HUES6 (cell line): Measurements from ENCODE around the gene CDK4.

ENCODE experiments used
- H3K27ac ChIP-seq: 2 replicates; pipeline ENCODE4 v1.7.0; 2013; ENCODE audit warnings: low read depth, mild to moderate bottlenecking, low read length, inconsistent platforms
- H3K27me3 ChIP-seq: 2 replicates; pipeline ENCODE4 v1.6.1; 2013; ENCODE audit warnings: low read length; ENCODE audit not compliant: control insufficient read depth, insufficient read depth
- H3K36me3 ChIP-seq: 2 replicates; pipeline ENCODE4 v1.6.1; 2013; ENCODE audit warnings: low read length; ENCODE audit not compliant: control insufficient read depth, insufficient read depth
- H3K4me1 ChIP-seq: 2 replicates; pipeline ENCODE4 v1.6.1; 2013; ENCODE audit warnings: low read length; ENCODE audit not compliant: control insufficient read depth, insufficient read depth
- H3K4me3 ChIP-seq: 2 replicates; pipeline ENCODE4 v1.5.1; 2013; ENCODE audit warnings: low read depth, low read length
- H3K9ac ChIP-seq: one replicate; pipeline ENCODE4 v1.6.1; 2013; ENCODE audit warnings: mild to moderate bottlenecking, low read length
- H3K9me3 ChIP-seq: 2 replicates; pipeline ENCODE4 v1.6.1; 2013; ENCODE audit warnings: low read depth, low read length; ENCODE audit not compliant: control insufficient read depth, insufficient read depth

Gene CDK4

DNA sequence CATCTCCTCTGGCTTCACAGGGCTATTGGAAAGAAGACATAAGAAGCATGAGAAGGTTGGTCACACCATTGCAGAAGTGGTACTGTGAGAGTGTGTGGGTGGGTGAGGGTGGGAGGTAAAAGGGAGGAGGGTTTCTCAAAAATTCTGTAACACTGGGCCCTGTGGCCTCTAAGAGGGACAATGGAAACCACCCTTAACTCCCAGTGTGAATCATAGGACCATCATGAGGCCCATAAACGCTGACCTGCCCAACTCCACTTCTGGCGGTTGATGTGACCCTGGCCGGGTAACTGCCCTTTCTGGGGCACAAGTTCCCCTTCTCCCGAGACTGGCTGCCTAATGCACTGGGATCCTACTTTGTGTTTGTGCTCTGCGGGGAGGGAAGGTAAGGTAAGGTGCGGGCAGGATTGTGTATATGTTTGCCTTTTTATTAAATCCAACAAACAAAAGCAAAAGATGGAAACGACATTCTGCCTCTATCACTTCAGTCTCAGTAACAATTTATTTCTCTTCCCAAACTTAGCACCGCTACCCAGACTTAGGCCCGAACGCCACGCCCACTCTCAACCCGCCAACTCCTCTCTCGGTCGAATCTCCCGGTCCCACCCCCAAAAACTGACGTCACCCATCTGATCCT, 19.2 kb upstream of the CDK4 start:
- peaks cover 13% of the 10 kb centered on the region for H3K27me3 ChIP-seq
- peak overlapping the region; percentile 91 for H3K27ac ChIP-seq
- peak overlapping the region; percentile 97 for H3K9ac ChIP-seq

DNA sequence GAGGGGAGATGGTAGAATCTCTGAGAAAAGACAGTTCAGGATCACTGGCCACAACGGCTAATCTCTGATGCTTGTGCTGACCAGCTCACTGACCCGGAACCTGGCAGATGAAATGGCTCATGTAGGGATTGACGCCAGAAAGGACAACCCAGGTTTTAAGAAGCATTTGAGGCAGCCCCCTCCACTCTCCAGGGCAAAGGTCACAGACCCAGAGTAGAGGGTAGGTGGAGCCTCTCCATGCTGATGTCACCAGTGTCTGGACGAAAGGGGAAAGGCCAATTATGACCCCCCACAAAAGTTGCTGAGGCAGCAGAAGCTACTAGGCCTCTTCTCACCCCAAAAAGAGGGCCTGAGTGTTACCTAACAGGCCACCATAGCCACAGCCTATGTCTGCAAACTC, 18.6 kb upstream of the CDK4 start:
- peaks cover 28% of the 10 kb centered on the region for H3K36me3 ChIP-seq
- no peak overlapping the region for H3K27ac ChIP-seq
- H3K4me1 ChIP-seq = peaks cover 17% of the 10 kb centered on the region
- H3K4me3 ChIP-seq = 0 out of 2 replicates have a peak overlapping the region, but pooled peaks have one; percentile 79
- H3K27me3 ChIP-seq = peaks cover 19% of the 10 kb centered on the region
- H3K9me3 ChIP-seq = no peaks in the 10 kb centered on the region
- no peak overlapping the region for H3K9ac ChIP-seq

More for the DNA sequence above, 19.2 kb upstream of the CDK4 start:
- Histone ChIP-seq H3K36me3 (peaks cover 28% of the 10 kb centered on the region), H3K4me3 (peak overlapping the region; percentile 79), H3K9me3 (no peaks in the 10 kb centered on the region), H3K4me1 (peaks cover 12% of the 10 kb centered on the region)

DNA sequence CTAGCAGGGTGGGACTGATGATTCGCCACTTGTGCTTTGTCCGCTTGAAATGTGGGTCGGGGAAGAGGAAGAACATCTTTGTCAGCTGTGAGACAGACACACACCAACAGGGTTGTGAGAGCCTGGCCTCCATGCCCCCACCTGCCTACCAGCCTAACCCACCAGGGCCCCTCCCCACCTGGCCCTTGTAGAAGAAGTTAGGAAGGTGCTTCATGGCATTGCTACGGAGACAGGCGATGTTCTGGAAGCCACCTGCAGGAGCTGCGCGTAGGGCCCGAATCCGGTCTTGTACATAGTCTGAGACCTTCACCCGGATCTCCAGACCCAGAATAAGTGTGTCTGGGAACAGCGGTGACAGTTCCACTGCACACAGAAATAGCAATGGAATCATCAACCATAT, 17.5 kb upstream of the CDK4 start:
- Histone ChIP-seq H3K4me1 (peaks cover 20% of the 10 kb centered on the region), H3K9ac (no peak overlapping the region)

GRCh38 chr12:57767876-57768275, 15.8 kb upstream of the CDK4 start:
- no peak overlapping the region for H3K4me3 ChIP-seq
- no peaks in the 10 kb centered on the region for H3K9me3 ChIP-seq
- H3K9ac ChIP-seq = no peak overlapping the region
- no peak overlapping the region for H3K27ac ChIP-seq
- H3K27me3 ChIP-seq = peaks cover 48% of the 10 kb centered on the region
- H3K36me3 ChIP-seq = peaks cover 28% of the 10 kb centered on the region
- H3K4me1 ChIP-seq = peaks cover 23% of the 10 kb centered on the region

More for the DNA sequence above, 17.5 kb upstream of the CDK4 start:
- Histone ChIP-seq H3K27ac (no peak overlapping the region), H3K4me3 (no peak overlapping the region), H3K27me3 (peaks cover 30% of the 10 kb centered on the region), H3K9me3 (no peaks in the 10 kb centered on the region), H3K36me3 (peaks cover 28% of the 10 kb centered on the region)

GRCh38 chr12:57767305-57767698, 15.2 kb upstream of the CDK4 start:
- Histone ChIP-seq H3K4me1 (peaks cover 23% of the 10 kb centered on the region), H3K36me3 (peaks cover 28% of the 10 kb centered on the region), H3K9ac (no peak overlapping the region), H3K4me3 (peak overlapping the region; percentile 64), H3K27ac (no peak overlapping the region), H3K27me3 (peaks cover 53% of the 10 kb centered on the region), H3K9me3 (no peaks in the 10 kb centered on the region)

DNA sequence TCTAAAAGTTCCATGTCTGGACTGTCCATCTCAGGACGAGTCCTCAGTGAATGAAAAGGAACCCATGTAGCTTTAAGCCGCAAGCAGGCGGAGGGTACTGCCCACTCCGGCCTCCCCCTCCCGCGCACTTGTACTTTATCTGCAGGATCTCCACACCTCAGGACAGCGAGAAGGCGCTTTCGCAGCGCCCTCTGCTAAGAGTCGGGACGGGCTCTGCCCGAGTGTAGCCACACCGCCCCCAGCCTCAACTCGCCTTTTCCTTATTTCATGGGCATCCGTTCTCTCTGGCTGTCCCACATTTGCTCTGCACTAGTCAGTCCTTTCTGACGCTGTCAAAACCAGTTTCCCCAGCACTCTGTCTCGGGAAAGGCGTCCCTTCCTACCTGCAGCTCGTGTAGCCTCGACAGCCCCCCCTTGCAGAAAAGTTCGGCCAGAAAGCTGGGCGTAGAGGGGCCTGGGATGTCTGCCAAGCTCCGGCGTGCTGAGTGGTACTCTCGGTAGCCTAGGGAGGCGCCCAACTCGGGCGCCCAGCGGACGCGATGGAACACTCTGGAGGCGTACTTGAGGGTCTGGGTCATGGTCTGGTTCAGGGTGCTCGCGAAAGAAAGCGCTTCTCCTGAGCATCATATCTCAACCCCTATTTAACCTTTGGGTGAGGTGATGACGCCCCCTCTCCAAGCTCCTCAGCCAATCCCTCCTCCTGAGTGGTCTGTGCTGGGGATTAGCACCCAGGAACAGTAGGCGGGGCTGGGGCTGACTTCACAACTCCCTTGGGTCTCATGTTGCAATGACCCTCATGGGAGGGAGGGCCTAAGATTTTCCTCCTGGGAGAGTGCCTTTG, 14.6 kb upstream of the CDK4 start, which contains the start of gene CYP27B1:
TSS of gene CYP27B1 (minus strand) at position 615 of the 841 bp plus-strand sequence. CDS start at position 578, 37 bp downstream.
- H3K4me3 ChIP-seq = peak within 1 kb of the TSS; percentile 64
- peaks cover 28% of the 10 kb centered on the region for H3K36me3 ChIP-seq
- H3K27ac ChIP-seq = no peak within 1 kb of the TSS
- H3K4me1 ChIP-seq = peaks cover 23% of the 10 kb centered on the region
- no peaks in the 10 kb centered on the region for H3K9me3 ChIP-seq
- peak within 1 kb of the TSS; percentile 5 for H3K9ac ChIP-seq
- H3K27me3 ChIP-seq = peaks cover 59% of the 10 kb centered on the region

GRCh38 chr12:57765698-57766463, 13.8 kb upstream of the CDK4 start:
- Histone ChIP-seq H3K9me3 (no peaks in the 10 kb centered on the region), H3K9ac (peak overlapping the region; percentile 5), H3K4me3 (peak overlapping the region; percentile 64), H3K4me1 (peaks cover 23% of the 10 kb centered on the region), H3K36me3 (peaks cover 27% of the 10 kb centered on the region), H3K27me3 (peaks cover 63% of the 10 kb centered on the region), H3K27ac (no peak overlapping the region)

- Histone ChIP-seq H3K27ac (no peak overlapping the region), H3K4me3 (peak overlapping the region; percentile 64), H3K9ac (no peak overlapping the region), H3K27me3 (peaks cover 66% of the 10 kb centered on the region), H3K36me3 (peaks cover 20% of the 10 kb centered on the region), H3K9me3 (no peaks in the 10 kb centered on the region), H3K4me1 (peaks cover 23% of the 10 kb centered on the region)
Measured at GRCh38 chr12:57765003-57765697, 13.0 kb upstream of the CDK4 start.

DNA sequence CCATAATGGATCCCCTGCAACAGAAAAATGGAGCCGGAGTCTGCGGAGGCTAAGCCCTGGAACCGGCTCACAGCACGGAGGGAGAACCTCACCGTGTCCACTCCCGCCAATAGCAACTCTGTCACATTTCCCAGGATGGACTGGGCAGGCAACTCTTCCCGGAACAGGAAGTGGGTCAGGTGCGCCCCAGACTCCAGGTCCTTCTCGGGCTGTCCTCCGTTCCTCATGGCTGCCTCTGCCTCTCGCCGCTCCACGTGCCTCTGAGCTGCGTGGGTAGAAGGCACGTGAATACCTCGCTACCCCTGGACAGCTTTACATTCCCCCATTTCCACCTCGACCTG, 12.5 kb upstream of the CDK4 start:
- Histone ChIP-seq H3K4me3 (peak overlapping the region; percentile 64), H3K9me3 (no peaks in the 10 kb centered on the region), H3K27ac (no peak overlapping the region), H3K9ac (no peak overlapping the region), H3K4me1 (peaks cover 23% of the 10 kb centered on the region), H3K36me3 (peaks cover 15% of the 10 kb centered on the region), H3K27me3 (peaks cover 66% of the 10 kb centered on the region)

GRCh38 chr12:57763881-57764661, 12.0 kb upstream of the CDK4 start:
- no peaks in the 10 kb centered on the region for H3K9me3 ChIP-seq
- peak overlapping the region; percentile 64 for H3K4me3 ChIP-seq
- peaks cover 68% of the 10 kb centered on the region for H3K27me3 ChIP-seq
- no peak overlapping the region for H3K27ac ChIP-seq
- H3K36me3 ChIP-seq = peaks cover 9% of the 10 kb centered on the region
- H3K4me1 ChIP-seq = peaks cover 23% of the 10 kb centered on the region
- H3K9ac ChIP-seq = no peak overlapping the region
